Adipocyte (in vitro differentiated cells): ENCODE data around the gene SUSD4.
"Not testable (repeated sequence)": the region's sequence is repeated elsewhere in the genome, so short reads cannot be mapped to it uniquely, and the experiment has no call there.

Experiments
- DNase-seq: peaks from one replicate; pipeline ENCODE4 v3.0.0-alpha.2; 2015; ENCODE audit warnings: low read depth
- H3K27me3 ChIP-seq: replicated peaks from 2 replicates; pipeline ENCODE4 v1.7.0; 2013; ENCODE audit warnings: mild to moderate bottlenecking, low read length, moderate library complexity; ENCODE audit not compliant: control insufficient read depth, insufficient read depth
- H3K36me3 ChIP-seq: 2 replicates; pipeline ENCODE4 v1.7.0; 2013; ENCODE audit warnings: low read length, mild to moderate bottlenecking, moderate library complexity; ENCODE audit not compliant: control insufficient read depth, insufficient read depth, severe bottlenecking
- H3K4me1 ChIP-seq: 2 replicates; pipeline ENCODE4 v1.7.0; 2013; ENCODE audit warnings: mild to moderate bottlenecking, low read length, moderate library complexity; ENCODE audit not compliant: control insufficient read depth, insufficient read depth
- H3K4me3 ChIP-seq: 2 replicates; pipeline ENCODE4 v1.7.0; 2013; ENCODE audit warnings: mild to moderate bottlenecking, low read length, moderate library complexity
- H3K9ac ChIP-seq: 2 replicates; pipeline ENCODE4 v1.7.0; 2013; ENCODE audit warnings: mild to moderate bottlenecking, low read length, moderate library complexity
- H3K9me3 ChIP-seq: 2 replicates; pipeline ENCODE4 v1.7.0; 2013; ENCODE audit warnings: mild to moderate bottlenecking, low read length, moderate library complexity; ENCODE audit not compliant: control insufficient read depth

The SUSD4 gene

GRCh38 chr1:223363856-223364684 lies at the start of gene SUSD4:
Gene SUSD4 (minus strand): TSS chr1:223364176. CDS start chr1:223363425, 751 bp downstream.
- peak; percentile 31 for DNase-seq
- Histone ChIP-seq H3K4me3 (peak within 1 kb of the TSS; percentile 47), H3K27me3 (peaks cover 54% of the 10 kb centered on the region), H3K4me1 (peaks cover 3% of the 10 kb centered on the region), H3K36me3 (no peaks in the 10 kb centered on the region), H3K9ac (no peak within 1 kb of the TSS), H3K9me3 (peaks cover 2% of the 10 kb centered on the region)

GRCh38 chr1:223413216-223413615 lies 49.2 kb upstream of the SUSD4 start:
- H3K9me3 ChIP-seq = no peaks in the 10 kb centered on the region
- no peaks in the 10 kb centered on the region for H3K36me3 ChIP-seq
- no peak overlapping the region for H3K4me3 ChIP-seq
- H3K4me1 ChIP-seq = peaks cover 13% of the 10 kb centered on the region
- no peak for DNase-seq
- no peaks in the 10 kb centered on the region for H3K27me3 ChIP-seq
- H3K9ac ChIP-seq = no peak overlapping the region

GRCh38 chr1:223411710-223412109 lies 47.7 kb upstream of the SUSD4 start:
- no peak overlapping the region for H3K4me3 ChIP-seq
- no peak overlapping the region for H3K9ac ChIP-seq
- no peaks in the 10 kb centered on the region for H3K9me3 ChIP-seq
- H3K4me1 ChIP-seq = peaks cover 13% of the 10 kb centered on the region
- no peaks in the 10 kb centered on the region for H3K27me3 ChIP-seq
- H3K36me3 ChIP-seq = no peaks in the 10 kb centered on the region
- DNase-seq = no peak

- Histone ChIP-seq H3K9me3 (no peaks in the 10 kb centered on the region), H3K4me1 (peaks cover 13% of the 10 kb centered on the region), H3K36me3 (no peaks in the 10 kb centered on the region), H3K4me3 (no peak overlapping the region), H3K27me3 (no peaks in the 10 kb centered on the region), H3K9ac (no peak overlapping the region)
- peak; percentile 68 for DNase-seq
These were observed 47.3 kb upstream of the SUSD4 start for GRCh38 chr1:223411309-223411708.

GRCh38 chr1:223410036-223410435 lies 46.1 kb upstream of the SUSD4 start:
- Histone ChIP-seq H3K36me3 (no peaks in the 10 kb centered on the region), H3K4me3 (no peak overlapping the region), H3K4me1 (peaks cover 13% of the 10 kb centered on the region), H3K9me3 (peaks cover 5% of the 10 kb centered on the region), H3K9ac (no peak overlapping the region), H3K27me3 (no peaks in the 10 kb centered on the region)
- DNase-seq = no peak

GRCh38 chr1:223405507-223405906 lies 41.5 kb upstream of the SUSD4 start:
- no peak for DNase-seq
- Histone ChIP-seq H3K4me3 (no peak overlapping the region), H3K9ac (no peak overlapping the region), H3K36me3 (no peaks in the 10 kb centered on the region), H3K4me1 (peaks cover 17% of the 10 kb centered on the region), H3K9me3 (peaks cover 5% of the 10 kb centered on the region), H3K27me3 (no peaks in the 10 kb centered on the region)

- Histone ChIP-seq H3K27me3 (no peaks in the 10 kb centered on the region), H3K4me1 (peaks cover 17% of the 10 kb centered on the region)
- no peak for DNase-seq
These were observed 39.3 kb upstream of the SUSD4 start for GRCh38 chr1:223403184-223403815.

GRCh38 chr1:223402790-223403142 lies 38.8 kb upstream of the SUSD4 start:
- DNase-seq = no peak
- H3K4me1 ChIP-seq = peaks cover 17% of the 10 kb centered on the region
- no peaks in the 10 kb centered on the region for H3K27me3 ChIP-seq
- no peak overlapping the region for H3K9ac ChIP-seq
- peaks cover 5% of the 10 kb centered on the region for H3K9me3 ChIP-seq
- H3K4me3 ChIP-seq = no peak overlapping the region
- no peaks in the 10 kb centered on the region for H3K36me3 ChIP-seq

More at GRCh38 chr1:223403184-223403815, 39.3 kb upstream of the SUSD4 start:
- no peak overlapping the region for H3K9ac ChIP-seq
- H3K9me3 ChIP-seq = peaks cover 5% of the 10 kb centered on the region
- no peaks in the 10 kb centered on the region for H3K36me3 ChIP-seq
- no peak overlapping the region for H3K4me3 ChIP-seq

GRCh38 chr1:223401873-223402789 lies 38.2 kb upstream of the SUSD4 start:
- H3K4me1 ChIP-seq = peaks cover 17% of the 10 kb centered on the region
- H3K9me3 ChIP-seq = peaks cover 5% of the 10 kb centered on the region
- H3K4me3 ChIP-seq = no peak overlapping the region
- H3K9ac ChIP-seq = no peak overlapping the region
- no peaks in the 10 kb centered on the region for H3K36me3 ChIP-seq
- no peaks in the 10 kb centered on the region for H3K27me3 ChIP-seq
- DNase-seq = peak; percentile 63

- not testable (repeated sequence) for H3K4me3 ChIP-seq, H3K9ac ChIP-seq, H3K36me3 ChIP-seq, DNase-seq, H3K9me3 ChIP-seq, H3K27me3 ChIP-seq
- H3K4me1 ChIP-seq = peaks cover 17% of the 10 kb centered on the region
These were observed 35.4 kb upstream of the SUSD4 start for GRCh38 chr1:223399393-223399792.

- no peak overlapping the region for H3K4me3 ChIP-seq
- no peaks in the 10 kb centered on the region for H3K36me3 ChIP-seq
- peaks cover 8% of the 10 kb centered on the region for H3K9me3 ChIP-seq
- H3K9ac ChIP-seq = no peak overlapping the region
- H3K4me1 ChIP-seq = no peaks in the 10 kb centered on the region
- H3K27me3 ChIP-seq = peaks cover 37% of the 10 kb centered on the region
- no peak for DNase-seq
These were observed 30.7 kb upstream of the SUSD4 start for GRCh38 chr1:223394706-223395105.
